ENCODE results near the gene SLC17A2.

Gene SLC17A2

GRCh38 chr6:25889877-25890853 is 40.3 kb downstream of the SLC17A2 start:
- Histone ChIP-seq H3K36me3 (ENCODE audit: control insufficient read depth, insufficient read depth, low read length) (no peaks in the 10 kb centered on the region), H3K27ac (ENCODE audit: low read depth, low read length) (no peak overlapping the region), H3K4me3 (ENCODE audit: low read length) (no peak overlapping the region), H3K4me1 (ENCODE audit: control insufficient read depth, insufficient read depth, low read length) (no peaks in the 10 kb centered on the region), H3K9ac (ENCODE audit: low read length) (no peak overlapping the region), H3K27me3 (ENCODE audit: control insufficient read depth, insufficient read depth, low read length) (no peaks in the 10 kb centered on the region)

GRCh38 chr6:25888626-25889025 is 41.9 kb downstream of the SLC17A2 start:
- Histone ChIP-seq H3K36me3 (ENCODE audit: control insufficient read depth, insufficient read depth, low read length) (no peaks in the 10 kb centered on the region), H3K9ac (ENCODE audit: low read length) (no peak overlapping the region), H3K4me3 (ENCODE audit: low read length) (no peak overlapping the region), H3K4me1 (ENCODE audit: control insufficient read depth, insufficient read depth, low read length) (no peaks in the 10 kb centered on the region), H3K27ac (ENCODE audit: low read depth, low read length) (no peak overlapping the region), H3K27me3 (ENCODE audit: control insufficient read depth, insufficient read depth, low read length) (no peaks in the 10 kb centered on the region)

- Histone ChIP-seq H3K36me3 (ENCODE audit: control insufficient read depth, insufficient read depth, low read length) (no peaks in the 10 kb centered on the region), H3K27ac (ENCODE audit: low read depth, low read length) (no peak overlapping the region), H3K4me3 (ENCODE audit: low read length) (no peak overlapping the region), H3K27me3 (ENCODE audit: control insufficient read depth, insufficient read depth, low read length) (no peaks in the 10 kb centered on the region), H3K4me1 (ENCODE audit: control insufficient read depth, insufficient read depth, low read length) (no peaks in the 10 kb centered on the region), H3K9ac (ENCODE audit: low read length) (no peak overlapping the region)
These were observed 44.4 kb downstream of the SLC17A2 start for GRCh38 chr6:25886066-25886465.

- no peaks in the 10 kb centered on the region for H3K27me3 ChIP-seq (ENCODE audit: control insufficient read depth, insufficient read depth, low read length)
- H3K36me3 ChIP-seq (ENCODE audit: control insufficient read depth, insufficient read depth, low read length), result no peaks in the 10 kb centered on the region
- no peak overlapping the region for H3K9ac ChIP-seq (ENCODE audit: low read length)
- H3K4me1 ChIP-seq (ENCODE audit: control insufficient read depth, insufficient read depth, low read length), result no peaks in the 10 kb centered on the region
- H3K27ac ChIP-seq (ENCODE audit: low read depth, low read length), result no peak overlapping the region
- no peak overlapping the region for H3K4me3 ChIP-seq (ENCODE audit: low read length)
These were observed 46.5 kb downstream of the SLC17A2 start for GRCh38 chr6:25883991-25884390.

GRCh38 chr6:25883536-25883935 is 47.0 kb downstream of the SLC17A2 start:
- no peak overlapping the region for H3K27ac ChIP-seq (ENCODE audit: low read depth, low read length)
- H3K36me3 ChIP-seq (ENCODE audit: control insufficient read depth, insufficient read depth, low read length), result no peaks in the 10 kb centered on the region
- no peak overlapping the region for H3K9ac ChIP-seq (ENCODE audit: low read length)
- H3K4me3 ChIP-seq (ENCODE audit: low read length), result no peak overlapping the region
- H3K27me3 ChIP-seq (ENCODE audit: control insufficient read depth, insufficient read depth, low read length), result no peaks in the 10 kb centered on the region
- H3K4me1 ChIP-seq (ENCODE audit: control insufficient read depth, insufficient read depth, low read length), result no peaks in the 10 kb centered on the region

- H3K4me1 ChIP-seq (ENCODE audit: control insufficient read depth, insufficient read depth, low read length), result no peaks in the 10 kb centered on the region
- no peak overlapping the region for H3K9ac ChIP-seq (ENCODE audit: low read length)
- H3K4me3 ChIP-seq (ENCODE audit: low read length), result no peak overlapping the region
- no peaks in the 10 kb centered on the region for H3K36me3 ChIP-seq (ENCODE audit: control insufficient read depth, insufficient read depth, low read length)
- H3K27ac ChIP-seq (ENCODE audit: low read depth, low read length), result no peak overlapping the region
- no peaks in the 10 kb centered on the region for H3K27me3 ChIP-seq (ENCODE audit: control insufficient read depth, insufficient read depth, low read length)
These were observed 48.4 kb downstream of the SLC17A2 start for GRCh38 chr6:25882051-25882496.

GRCh38 chr6:25880601-25881000 is 49.9 kb downstream of the SLC17A2 start:
- Histone ChIP-seq H3K4me3 (ENCODE audit: low read length) (no peak overlapping the region), H3K36me3 (ENCODE audit: control insufficient read depth, insufficient read depth, low read length) (no peaks in the 10 kb centered on the region), H3K9ac (ENCODE audit: low read length) (no peak overlapping the region), H3K27ac (ENCODE audit: low read depth, low read length) (no peak overlapping the region), H3K4me1 (ENCODE audit: control insufficient read depth, insufficient read depth, low read length) (no peaks in the 10 kb centered on the region), H3K27me3 (ENCODE audit: control insufficient read depth, insufficient read depth, low read length) (no peaks in the 10 kb centered on the region)

- Histone ChIP-seq H3K4me1 (ENCODE audit: control insufficient read depth, insufficient read depth, low read length) (no peaks in the 10 kb centered on the region), H3K9ac (ENCODE audit: low read length) (no peak overlapping the region), H3K4me3 (ENCODE audit: low read length) (no peak overlapping the region), H3K36me3 (ENCODE audit: control insufficient read depth, insufficient read depth, low read length) (no peaks in the 10 kb centered on the region), H3K27ac (ENCODE audit: low read depth, low read length) (no peak overlapping the region), H3K27me3 (ENCODE audit: control insufficient read depth, insufficient read depth, low read length) (no peaks in the 10 kb centered on the region)
These were observed 51.7 kb downstream of the SLC17A2 start for GRCh38 chr6:25878721-25879322.

- H3K27ac ChIP-seq (ENCODE audit: low read depth, low read length), result no peak overlapping the region
- H3K4me3 ChIP-seq (ENCODE audit: low read length), result no peak overlapping the region
- no peaks in the 10 kb centered on the region for H3K36me3 ChIP-seq (ENCODE audit: control insufficient read depth, insufficient read depth, low read length)
- H3K27me3 ChIP-seq (ENCODE audit: control insufficient read depth, insufficient read depth, low read length), result no peaks in the 10 kb centered on the region
- H3K9ac ChIP-seq (ENCODE audit: low read length), result no peak overlapping the region
- no peaks in the 10 kb centered on the region for H3K4me1 ChIP-seq (ENCODE audit: control insufficient read depth, insufficient read depth, low read length)
These were observed 54.4 kb downstream of the SLC17A2 start for GRCh38 chr6:25875926-25876602.

- Histone ChIP-seq H3K27ac (ENCODE audit: low read depth, low read length) (no peak overlapping the region), H3K9ac (ENCODE audit: low read length) (no peak overlapping the region), H3K36me3 (ENCODE audit: control insufficient read depth, insufficient read depth, low read length) (no peaks in the 10 kb centered on the region), H3K4me1 (ENCODE audit: control insufficient read depth, insufficient read depth, low read length) (no peaks in the 10 kb centered on the region), H3K27me3 (ENCODE audit: control insufficient read depth, insufficient read depth, low read length) (no peaks in the 10 kb centered on the region), H3K4me3 (ENCODE audit: low read length) (no peak overlapping the region)
These were observed 55.0 kb downstream of the SLC17A2 start for GRCh38 chr6:25875563-25875905.

GRCh38 chr6:25874822-25875562 is 55.5 kb downstream of the SLC17A2 start:
- Histone ChIP-seq H3K36me3 (ENCODE audit: control insufficient read depth, insufficient read depth, low read length) (no peaks in the 10 kb centered on the region), H3K4me1 (ENCODE audit: control insufficient read depth, insufficient read depth, low read length) (no peaks in the 10 kb centered on the region), H3K27ac (ENCODE audit: low read depth, low read length) (no peak overlapping the region), H3K9ac (ENCODE audit: low read length) (no peak overlapping the region), H3K4me3 (ENCODE audit: low read length) (no peak overlapping the region), H3K27me3 (ENCODE audit: control insufficient read depth, insufficient read depth, low read length) (no peaks in the 10 kb centered on the region)

- Histone ChIP-seq H3K9ac (ENCODE audit: low read length) (no peak within 1 kb of the TSS), H3K36me3 (ENCODE audit: control insufficient read depth, insufficient read depth, low read length) (no peaks in the 10 kb centered on the region), H3K27me3 (ENCODE audit: control insufficient read depth, insufficient read depth, low read length) (no peaks in the 10 kb centered on the region), H3K4me3 (ENCODE audit: low read length) (no peak within 1 kb of the TSS), H3K4me1 (ENCODE audit: control insufficient read depth, insufficient read depth, low read length) (no peaks in the 10 kb centered on the region), H3K27ac (ENCODE audit: low read depth, low read length) (no peak within 1 kb of the TSS)
These were observed 56.4 kb downstream of the SLC17A2 start, which contains the start of gene SLC17A3 for GRCh38 chr6:25874118-25874517. Gene SLC17A3, minus strand, starts transcription at chr6:25874243. Its CDS starts 5,856 bp downstream, at chr6:25868387.
